Transverse colon (tissue), 4 donors: ENCODE measurements around the gene WTIP. TPM values are rescaled to one million over a fixed set of nuclear protein-coding genes. Genes with fewer than 3 reads are reported as not detected.
"Not testable (repeated sequence)": the region's sequence is repeated elsewhere in the genome, so short reads cannot be mapped to it uniquely, and the experiment has no call there.

Source experiments
- DNase-seq: peaks from one replicate; pipeline ENCODE4 v3.0.0-alpha.2; 2019
- H3K27ac ChIP-seq, 4 donors: fragments of 200-600 bp; sonication (generic); 2 replicates each; pipeline ENCODE4 v1.5.1; 2016 to 2018; ENCODE audit warnings: inconsistent platforms in 4 of 4
- H3K27me3 ChIP-seq: fragments of 200-600 bp; sonication (generic); 2 replicates; pipeline ENCODE4 v1.5.1; 2017; ENCODE audit warnings: inconsistent platforms
- H3K36me3 ChIP-seq, 4 donors: fragments of 200-600 bp; sonication (generic); 2 replicates each; pipeline ENCODE4 v1.5.1; 2017 to 2019; ENCODE audit warnings: inconsistent platforms in 4 of 4
- H3K4me1 ChIP-seq, 4 donors: fragments of 200-600 bp; sonication (generic); 2 replicates each; pipeline ENCODE4 v1.5.1; 2017 to 2020; ENCODE audit warnings: inconsistent platforms in 4 of 4
- H3K4me3 ChIP-seq, 4 donors: fragments of 200-600 bp; sonication (generic); 1 replicate in 1 of 4; 2 replicates in 3 of 4; pipeline versions ENCODE4 v1.5.1 to v1.6.1; 2017 to 2019; ENCODE audit warnings: inconsistent platforms in 4 of 4
- H3K9me3 ChIP-seq, 2 donors: fragments of 200-600 bp; sonication (generic); 2 replicates each; pipeline ENCODE4 v1.5.1; 2017 to 2019; ENCODE audit warnings: inconsistent platforms in 2 of 2
- EP300 ChIP-seq: sonication (generic); formaldehyde crosslinking; IDR thresholded peaks from one replicate; pipeline ENCODE4 v1.6.1; 2017; ENCODE audit warnings: antibody characterized with exemption, low read depth
- POLR2A ChIP-seq: fragments of 450-650 bp; IDR thresholded peaks from one replicate; pipeline ENCODE4 v1.6.1; 2016; ENCODE audit warnings: antibody characterized with exemption, mild to moderate bottlenecking, moderate library complexity
- POLR2AphosphoS5 ChIP-seq, 3 donors: sonication (generic); formaldehyde crosslinking; IDR thresholded peaks; one replicate each; pipeline ENCODE4 v1.6.1; 2016; ENCODE audit warnings: antibody characterized with exemption in 3 of 3
- WGBS, 2 donors: methylation state at CpG; one replicate each; pipeline ENCODE4 v1.1.5; 2018; ENCODE audit warnings: low coverage in 1 of 2; 5-methylcytosine and 5-hydroxymethylcytosine counted together
- in situ Hi-C, 4 donors: fragments of 200-750 bp; cut with MboI; loops; one replicate each; pipeline versions ENCODE4 v1.15.0 to v1.15.1; 2017; ENCODE audit warnings: low sequenced_read_pairs in 3 of 4, low pct_ligation_motif_present in 1 of 4, low pct_unique_long_range_greater_than_20kb in 1 of 4
- intact Hi-C: fragments of 100-400 bp; cut with DNase I; formaldehyde crosslinking; loops from one replicate; pipeline ENCODE4 v1.15.1; 2023; ENCODE audit warnings: low total_unique reads
- total RNA-seq, 4 donors: library from RNA; depleted of rRNA; stranded (reverse); fragments of >200 nt; gene quantifications; one replicate each; pipeline ENCODE4 v1.1.0, GENCODE V29; 2016
- TF ChIP-seq, protein P1 (sequence below), 5 experiments: fragments of 200-600 bp in 3 of 5; fragments of 450-650 bp in 2 of 5; sonication (generic) in 3 of 5; IDR thresholded peaks; 1 replicate in 2 of 5; 2 replicates in 3 of 5; pipeline ENCODE4 v1.5.1; 2016 to 2017; ENCODE audit warnings: antibody characterized with exemption in 5 of 5, inconsistent platforms in 3 of 5, mild to moderate bottlenecking in 2 of 5, moderate library complexity in 1 of 5

The WTIP gene
- total RNA-seq, 4 donors from 2014 or later: 0.60 to 4.1 (median 2.2) TPM

DNA sequence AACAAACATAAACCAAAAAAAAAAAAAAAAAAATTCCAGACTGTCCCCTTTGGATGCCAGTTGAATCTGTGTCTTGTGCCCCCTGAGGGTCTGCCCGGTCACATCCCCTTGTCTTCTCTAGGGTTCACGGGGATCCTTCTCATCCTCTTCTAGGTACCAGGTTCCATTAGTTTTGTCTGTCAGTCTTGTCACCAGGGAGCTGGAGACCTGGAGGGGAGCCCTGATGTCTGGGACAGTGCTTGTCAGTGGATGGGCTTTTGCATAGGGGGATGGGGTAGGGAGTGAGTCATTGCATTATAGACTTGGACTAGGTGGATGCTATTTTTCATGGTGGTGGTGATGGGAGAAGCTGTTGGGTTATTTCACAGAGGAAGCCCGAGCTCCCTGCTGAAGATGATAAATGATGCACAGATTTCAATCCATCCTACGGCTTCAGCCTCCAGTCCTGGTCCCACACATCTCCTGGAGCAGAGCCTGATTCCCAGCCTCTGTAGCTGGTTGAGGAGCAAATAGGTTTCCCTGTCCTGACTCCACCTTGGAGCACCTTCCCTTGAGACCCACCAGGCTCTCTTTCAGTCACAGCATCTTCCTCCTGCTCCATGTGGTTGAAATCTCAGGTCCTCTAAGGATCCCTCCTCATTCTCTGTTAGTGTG, 26.0 kb downstream of the WTIP start:
- Histone ChIP-seq H3K4me3 (no peak overlapping the region), H3K36me3 (no peaks in the 10 kb centered on the region), H3K27ac (no peak overlapping the region), H3K27me3 (no peaks in the 10 kb centered on the region), H3K9me3 (peaks cover 0 to 2% of the 10 kb centered on the region in 2 donors), H3K4me1 (no peaks in the 10 kb centered on the region)
- 83% methylated on average over 4 of the region's 4 CpGs; no CpG with 5 or more reads in 1 of the 2 donors for WGBS, 2 donors
- no peak for DNase-seq
- intact Hi-C loops (no loop called here), in situ Hi-C loops (loop anchor here in 1 of 4 donors (25.0 kb wide), 1 partner anchor 205 kb away; no protein-coding TSS in a partner anchor)
- TF ChIP-seq POLR2AphosphoS5 (IDR thresholded peaks at IDR 0.05): no peak
- no peak for TF ChIP-seq EP300
- TF ChIP-seq POLR2A: no peak
- TF ChIP-seq, protein P1, sequence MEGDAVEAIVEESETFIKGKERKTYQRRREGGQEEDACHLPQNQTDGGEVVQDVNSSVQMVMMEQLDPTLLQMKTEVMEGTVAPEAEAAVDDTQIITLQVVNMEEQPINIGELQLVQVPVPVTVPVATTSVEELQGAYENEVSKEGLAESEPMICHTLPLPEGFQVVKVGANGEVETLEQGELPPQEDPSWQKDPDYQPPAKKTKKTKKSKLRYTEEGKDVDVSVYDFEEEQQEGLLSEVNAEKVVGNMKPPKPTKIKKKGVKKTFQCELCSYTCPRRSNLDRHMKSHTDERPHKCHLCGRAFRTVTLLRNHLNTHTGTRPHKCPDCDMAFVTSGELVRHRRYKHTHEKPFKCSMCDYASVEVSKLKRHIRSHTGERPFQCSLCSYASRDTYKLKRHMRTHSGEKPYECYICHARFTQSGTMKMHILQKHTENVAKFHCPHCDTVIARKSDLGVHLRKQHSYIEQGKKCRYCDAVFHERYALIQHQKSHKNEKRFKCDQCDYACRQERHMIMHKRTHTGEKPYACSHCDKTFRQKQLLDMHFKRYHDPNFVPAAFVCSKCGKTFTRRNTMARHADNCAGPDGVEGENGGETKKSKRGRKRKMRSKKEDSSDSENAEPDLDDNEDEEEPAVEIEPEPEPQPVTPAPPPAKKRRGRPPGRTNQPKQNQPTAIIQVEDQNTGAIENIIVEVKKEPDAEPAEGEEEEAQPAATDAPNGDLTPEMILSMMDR (IDR thresholded peaks at IDR 0.05): no peak

DNA sequence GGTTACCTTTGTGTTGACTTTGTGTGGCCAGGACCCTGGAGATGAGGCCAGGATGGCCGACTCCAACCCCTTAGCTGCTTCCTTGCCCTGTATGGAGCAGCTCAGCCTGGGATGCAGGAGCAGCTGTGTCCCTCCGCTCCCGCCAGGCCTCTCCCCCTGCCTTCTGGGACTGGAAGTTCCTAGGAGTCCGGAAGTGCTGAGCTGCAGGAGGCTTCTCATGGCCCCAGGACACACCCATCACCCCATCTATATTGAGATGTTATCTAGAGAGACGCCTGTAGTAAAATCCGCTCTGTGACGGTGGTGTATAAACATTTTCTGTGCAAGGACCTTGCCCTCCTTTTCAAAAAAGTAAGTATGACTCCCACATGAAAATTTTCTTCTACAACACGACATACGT, 27.0 kb downstream of the WTIP start:
- DNase-seq: no peak
- Histone ChIP-seq H3K9me3 (peaks cover 0 to 2% of the 10 kb centered on the region in 2 donors), H3K27ac (no peak overlapping the region), H3K4me1 (no peaks in the 10 kb centered on the region), H3K4me3 (no peak overlapping the region), H3K36me3 (no peaks in the 10 kb centered on the region), H3K27me3 (no peaks in the 10 kb centered on the region)
- TF ChIP-seq, protein P1 (IDR thresholded peaks at IDR 0.05): no peak
- no peak for TF ChIP-seq EP300
- no peak for TF ChIP-seq POLR2A
- TF ChIP-seq POLR2AphosphoS5 (IDR thresholded peaks at IDR 0.05): no peak
- intact Hi-C loops: no loop called here
- WGBS, 2 donors: 41 to 44% methylated on average over 4 to 9 of the region's 9 CpGs
- in situ Hi-C loops: loop anchor here in 1 of 4 donors (25.0 kb wide), 1 partner anchor 204 kb away; no protein-coding TSS in a partner anchor

- H3K4me3 ChIP-seq, H3K4me1 ChIP-seq, H3K36me3 ChIP-seq, DNase-seq, intact Hi-C loops, H3K27me3 ChIP-seq, H3K27ac ChIP-seq, H3K9me3 ChIP-seq: not testable (repeated sequence)
- in situ Hi-C loops: loop anchor here in 1 of 4 donors (25.0 kb wide), 1 partner anchor 201 kb away; no protein-coding TSS in a partner anchor
- WGBS, 2 donors: 73 to 86% methylated on average over 5 of the region's 5 CpGs
Measured at GRCh38 chr19:34510904-34511303, 29.3 kb downstream of the WTIP start.

DNA sequence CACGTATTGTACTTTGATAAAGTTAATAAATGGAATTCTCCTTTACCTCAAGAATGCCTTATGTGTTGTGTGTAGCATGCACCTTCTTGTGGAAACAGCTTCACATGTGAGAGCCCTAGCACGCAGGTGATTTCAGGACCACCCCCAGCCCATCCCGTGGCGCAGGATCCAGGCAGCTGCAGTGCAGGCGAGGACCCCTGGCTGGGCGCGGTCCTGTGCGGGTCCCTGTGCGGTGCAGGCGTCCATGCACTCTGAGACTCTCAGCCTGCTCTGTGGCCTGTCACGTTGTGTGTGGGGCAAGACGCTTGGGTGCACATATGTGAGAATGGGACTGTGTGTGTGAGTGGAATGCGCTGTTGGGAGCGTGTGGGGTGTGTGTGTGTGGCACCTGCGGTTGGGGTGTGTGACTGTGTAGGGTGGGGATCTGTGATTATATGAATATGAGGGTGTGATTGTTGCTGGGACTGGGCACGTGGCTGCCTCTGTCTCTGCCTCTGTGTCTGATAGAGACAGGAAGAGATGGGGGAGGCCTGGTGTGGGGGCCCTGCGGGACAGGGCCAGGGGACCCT, 30.8 kb downstream of the WTIP start:
- peaks cover 0 to 2% of the 10 kb centered on the region in 2 donors for H3K9me3 ChIP-seq
- no peak overlapping the region for H3K4me3 ChIP-seq
- peaks cover 4% of the 10 kb centered on the region for H3K27me3 ChIP-seq
- no peaks in the 10 kb centered on the region for H3K4me1 ChIP-seq
- H3K27ac ChIP-seq: no peak overlapping the region
- no peaks in the 10 kb centered on the region for H3K36me3 ChIP-seq
- 84% methylated on average over 15 of the region's 17 CpGs; no CpG with 5 or more reads in 1 of the 2 donors for WGBS, 2 donors
- TF ChIP-seq, protein P1 (IDR thresholded peaks at IDR 0.05): no peak
- in situ Hi-C loops (loop anchor here in 1 of 4 donors (25.0 kb wide), 1 partner anchor 200 kb away; no protein-coding TSS in a partner anchor), intact Hi-C loops (no loop called here)
- no peak for DNase-seq
